GM04503 (cell line): Measurements from ENCODE around the gene PSEN1.
"Not testable (repeated sequence)": the region's sequence is repeated elsewhere in the genome, so short reads cannot be mapped to it uniquely, and the experiment has no call there.

Experiments used
- DNase-seq: peaks from one replicate; pipeline ENCODE4 v3.0.0-alpha.2; 2012; ENCODE audit warnings: low read depth

PSEN1 gene

DNA sequence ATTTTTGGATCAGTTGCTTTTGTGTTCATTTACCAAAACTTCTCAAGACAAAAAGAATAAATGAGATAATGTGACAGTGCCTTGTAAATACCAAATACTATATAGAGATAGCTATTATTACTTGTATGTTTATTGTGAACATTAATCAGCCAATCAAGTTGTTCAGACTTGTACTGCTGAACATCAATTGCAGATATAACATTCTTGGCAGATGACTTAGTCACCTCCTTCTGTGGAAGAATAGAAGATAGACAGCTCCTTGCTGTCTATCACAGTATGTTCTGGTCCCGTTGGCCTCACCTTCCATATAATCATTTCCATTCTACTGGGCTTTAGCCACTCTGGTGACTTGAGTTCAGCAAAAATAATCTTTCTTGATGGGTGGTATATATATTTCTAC is 30.1 kb downstream of the PSEN1 start:
- no peak for DNase-seq

DNA sequence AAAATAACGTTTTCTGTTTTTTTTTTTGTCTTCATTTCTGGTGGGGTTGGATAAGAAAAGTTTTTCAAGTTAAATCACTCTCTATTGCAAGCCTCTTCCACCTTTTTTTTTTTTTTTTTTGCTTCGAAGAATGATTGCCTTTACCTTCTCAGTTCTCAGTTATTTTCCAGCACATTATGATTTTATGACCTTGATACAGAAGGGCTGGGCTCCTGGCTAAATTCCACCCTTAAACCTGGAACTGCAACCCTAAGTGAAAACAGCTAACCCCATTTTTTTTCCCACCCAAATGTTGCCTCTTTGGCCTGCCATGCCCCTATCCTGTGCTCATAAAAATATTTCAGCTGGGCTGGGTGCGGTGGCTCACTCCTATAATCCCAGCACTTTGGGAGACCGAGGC is 31.4 kb downstream of the PSEN1 start:
- no peak for DNase-seq

GRCh38 chr14:73168274-73168673 is 32.0 kb downstream of the PSEN1 start:
- no peak for DNase-seq

- DNase-seq: no peak
These were observed 32.4 kb downstream of the PSEN1 start for GRCh38 chr14:73168691-73169090.

DNA sequence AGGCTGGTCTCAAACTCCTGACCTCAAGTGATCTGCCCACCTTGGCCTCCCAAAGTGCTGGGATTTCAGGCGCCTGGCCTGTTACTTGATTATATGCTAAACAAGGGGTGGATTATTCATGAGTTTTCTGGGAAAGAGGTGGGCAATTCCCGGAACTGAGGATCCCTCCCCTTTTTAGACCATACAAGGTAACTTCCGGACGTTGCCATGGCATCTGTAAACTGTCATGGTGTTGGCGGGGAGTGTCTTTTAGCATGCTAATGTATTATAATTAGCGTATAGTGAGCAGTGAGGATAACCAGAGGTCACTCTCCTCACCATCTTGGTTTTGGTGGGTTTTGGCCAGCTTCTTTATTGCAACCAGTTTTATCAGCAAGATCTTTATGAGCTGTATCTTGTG is 33.5 kb downstream of the PSEN1 start:
- DNase-seq: not testable (repeated sequence)

DNA sequence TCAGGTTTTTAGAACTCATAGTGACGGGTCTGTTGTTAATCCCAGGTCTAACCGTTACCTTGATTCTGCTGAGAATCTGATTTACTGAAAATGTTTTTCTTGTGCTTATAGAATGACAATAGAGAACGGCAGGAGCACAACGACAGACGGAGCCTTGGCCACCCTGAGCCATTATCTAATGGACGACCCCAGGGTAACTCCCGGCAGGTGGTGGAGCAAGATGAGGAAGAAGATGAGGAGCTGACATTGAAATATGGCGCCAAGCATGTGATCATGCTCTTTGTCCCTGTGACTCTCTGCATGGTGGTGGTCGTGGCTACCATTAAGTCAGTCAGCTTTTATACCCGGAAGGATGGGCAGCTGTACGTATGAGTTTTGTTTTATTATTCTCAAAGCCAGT is 34.4 kb downstream of the PSEN1 start:
- DNase-seq: no peak

DNA sequence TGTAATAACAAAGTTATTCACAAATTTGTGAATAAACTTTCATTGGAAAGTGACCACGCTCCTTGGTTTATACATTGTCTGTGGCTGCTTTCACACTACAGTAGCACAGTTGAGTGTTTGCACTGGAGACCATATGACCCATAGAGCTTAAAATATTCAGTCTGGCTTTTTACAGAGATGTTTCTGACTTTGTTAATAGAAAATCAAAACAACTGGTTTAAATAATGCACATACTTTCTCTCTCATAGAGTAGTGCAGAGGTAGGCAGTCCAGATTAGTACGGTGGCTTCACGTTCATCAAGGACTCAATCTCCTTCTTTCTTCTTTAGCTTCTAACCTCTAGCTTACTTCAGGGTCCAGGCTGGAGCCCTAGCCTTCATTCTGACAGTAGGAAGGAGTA is 36.2 kb downstream of the PSEN1 start:
- DNase-seq: no peak

- no peak for DNase-seq
These were observed 36.9 kb downstream of the PSEN1 start for GRCh38 chr14:73173092-73173735.

- no peak for DNase-seq
These were observed 40.4 kb downstream of the PSEN1 start for GRCh38 chr14:73176685-73177084.

- DNase-seq: peak; percentile 73
These were observed 44.1 kb downstream of the PSEN1 start for GRCh38 chr14:73180385-73180805.

GRCh38 chr14:73180969-73181368 is 44.7 kb downstream of the PSEN1 start:
- not testable (repeated sequence) for DNase-seq

DNA sequence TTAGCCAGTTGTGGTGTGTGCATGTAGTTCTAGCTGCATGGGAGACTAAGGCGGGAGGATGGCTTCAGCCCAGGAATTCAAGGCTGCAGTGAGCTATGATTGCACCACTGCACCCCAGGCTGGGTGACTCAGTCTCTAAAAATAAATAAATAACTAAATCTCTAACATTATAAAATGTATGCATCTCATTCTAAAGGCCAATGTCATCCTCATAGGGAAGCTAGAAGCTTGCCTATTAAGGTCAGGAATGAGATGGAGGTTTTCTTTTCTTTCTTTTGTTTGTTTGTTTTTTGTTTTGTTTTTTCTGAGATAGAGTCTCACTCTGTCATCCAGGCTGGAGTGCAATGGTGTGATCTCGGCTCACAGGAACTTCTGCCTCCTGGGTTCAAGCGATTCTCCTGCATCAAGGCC is 52.2 kb downstream of the PSEN1 start:
- no peak for DNase-seq

- DNase-seq: no peak
These were observed 53.3 kb downstream of the PSEN1 start for GRCh38 chr14:73189651-73190050.

GRCh38 chr14:73191441-73191840 is 55.1 kb downstream of the PSEN1 start:
- no peak for DNase-seq

GRCh38 chr14:73194306-73194705 is 58.0 kb downstream of the PSEN1 start:
- DNase-seq: not testable (repeated sequence)

- no peak for DNase-seq
These were observed 61.9 kb downstream of the PSEN1 start for GRCh38 chr14:73198253-73198652.

DNA sequence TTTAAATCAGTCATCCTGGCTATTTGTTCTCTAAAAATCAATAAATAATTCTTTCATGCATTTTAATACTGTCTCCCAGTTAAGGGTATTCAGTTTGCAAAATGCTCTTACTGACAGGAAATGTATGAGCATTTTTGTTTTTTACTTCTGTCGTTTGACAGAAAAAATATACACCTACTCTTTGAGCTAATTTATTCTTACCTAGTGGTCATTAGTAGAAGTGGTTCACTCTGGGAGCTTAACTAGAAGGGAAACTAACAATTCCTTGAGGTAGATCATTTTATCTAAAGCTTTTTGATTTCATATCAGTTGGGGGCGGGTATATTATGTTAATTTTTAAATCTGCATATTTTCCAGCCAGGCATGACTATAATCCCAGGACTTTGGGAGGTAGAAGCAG is 67.2 kb downstream of the PSEN1 start:
- DNase-seq: no peak

DNA sequence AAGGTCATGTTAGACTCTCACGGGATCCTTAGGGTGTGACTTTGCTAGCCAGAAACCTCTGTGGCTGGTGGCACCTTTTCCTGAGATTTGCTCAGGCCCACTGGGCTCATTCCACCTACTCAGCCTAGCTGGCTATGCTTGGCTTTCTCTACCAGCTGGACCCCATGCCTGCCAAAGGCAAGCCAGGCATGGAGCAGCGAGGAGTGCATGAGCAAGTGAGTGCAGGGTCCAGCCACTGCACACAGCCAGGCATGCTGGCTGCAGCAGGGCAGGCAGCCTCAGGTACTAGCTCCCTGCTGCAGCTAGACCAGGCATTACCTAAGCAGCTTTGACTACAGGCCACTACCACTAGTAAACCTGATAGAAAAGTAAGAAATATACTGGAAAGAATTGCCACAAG is 71.3 kb downstream of the PSEN1 start:
- no peak for DNase-seq

- DNase-seq: no peak
These were observed 72.1 kb downstream of the PSEN1 start for GRCh38 chr14:73208390-73208789.

DNA sequence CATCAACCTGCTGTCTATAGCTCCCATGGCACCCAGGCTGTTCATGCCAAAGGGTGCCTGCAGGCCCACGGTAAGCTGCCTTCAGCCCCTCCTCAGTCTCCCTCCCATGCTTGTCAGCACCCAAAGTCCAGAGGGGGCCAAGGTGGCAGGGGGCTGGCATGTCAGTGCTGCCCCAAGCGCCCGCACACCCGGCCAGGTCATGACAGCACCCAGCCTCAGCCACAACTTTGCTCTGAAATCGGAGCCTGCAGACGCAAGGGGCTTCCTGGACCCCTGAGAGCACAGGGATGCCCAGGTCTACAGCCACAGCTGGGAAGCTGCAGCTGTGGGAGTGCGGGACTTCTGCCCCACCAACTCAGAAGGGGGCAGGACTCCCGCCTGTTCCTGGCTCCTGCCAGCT is 72.5 kb downstream of the PSEN1 start:
- DNase-seq: no peak

GRCh38 chr14:73209953-73210352 is 73.6 kb downstream of the PSEN1 start:
- no peak for DNase-seq

DNA sequence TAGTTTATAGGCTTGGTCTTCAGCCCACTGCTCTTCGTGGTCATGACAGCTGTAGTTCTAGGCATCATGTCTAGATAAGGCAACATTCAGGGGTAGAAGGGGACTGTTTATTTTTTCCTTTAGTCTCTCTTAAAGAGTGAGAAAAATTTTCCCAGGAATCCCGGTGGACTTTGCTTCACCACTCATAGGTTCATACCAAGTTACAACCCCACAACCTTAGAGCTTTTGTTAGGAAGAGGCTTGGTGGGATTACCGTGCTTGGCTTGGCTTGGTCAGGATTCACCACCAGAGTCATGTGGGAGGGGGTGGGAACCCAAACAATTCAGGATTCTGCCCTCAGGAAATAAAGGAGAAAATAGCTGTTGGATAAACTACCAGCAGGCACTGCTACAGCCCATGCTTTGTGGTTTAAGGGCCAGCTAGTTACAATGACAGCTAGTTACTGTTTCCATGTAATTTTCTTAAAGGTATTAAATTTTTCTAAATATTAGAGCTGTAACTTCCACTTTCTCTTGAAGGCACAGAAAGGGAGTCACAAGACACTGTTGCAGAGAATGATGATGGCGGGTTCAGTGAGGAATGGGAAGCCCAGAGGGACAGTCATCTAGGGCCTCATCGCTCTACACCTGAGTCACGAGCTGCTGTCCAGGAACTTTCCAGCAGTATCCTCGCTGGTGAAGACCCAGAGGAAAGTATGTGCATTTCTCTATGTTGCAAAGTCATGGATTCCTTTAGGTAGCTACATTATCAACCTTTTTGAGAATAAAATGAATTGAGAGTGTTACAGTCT is 75.1 kb downstream of the PSEN1 start:
- no peak for DNase-seq

DNA sequence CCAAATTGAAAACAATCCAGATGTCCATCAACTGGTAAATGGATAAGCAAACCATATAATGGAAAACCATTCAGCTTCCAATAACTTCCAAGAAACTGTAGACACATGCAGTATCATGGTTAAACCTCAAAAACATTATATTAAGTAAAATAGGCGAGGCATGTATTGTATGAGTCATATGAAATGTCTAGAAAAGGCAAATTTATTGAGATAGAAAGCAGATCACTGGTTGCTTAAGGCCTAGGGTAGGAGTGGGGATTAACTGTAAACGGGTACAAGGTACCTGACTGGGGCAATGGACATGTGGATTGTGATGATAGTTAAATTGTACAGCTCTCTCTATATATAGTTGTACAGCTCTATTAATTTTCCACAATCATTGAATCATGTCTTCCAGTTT is 79.7 kb downstream of the PSEN1 start:
- DNase-seq: no peak

DNA sequence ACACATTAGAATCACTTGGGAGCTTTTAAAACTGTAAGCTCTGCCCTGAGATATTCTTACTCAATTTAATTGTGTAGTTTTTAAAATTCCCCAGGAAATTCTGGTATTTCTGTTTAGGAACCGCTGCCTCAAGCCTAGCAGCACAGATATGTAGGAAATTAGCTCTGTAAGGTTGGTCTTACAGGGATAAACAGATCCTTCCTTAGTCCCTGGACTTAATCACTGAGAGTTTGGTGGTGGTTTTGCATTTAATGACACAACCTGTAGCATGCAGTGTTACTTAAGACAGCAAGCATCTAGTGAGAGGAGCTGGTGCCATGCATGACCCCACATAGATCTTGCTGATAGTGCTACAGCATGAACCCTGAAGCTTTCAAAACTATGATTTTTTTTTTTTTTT is 81.1 kb downstream of the PSEN1 start:
- DNase-seq: no peak
